ENCODE data around the gene PADI2. TPM values are rescaled to one million over a fixed set of nuclear protein-coding genes. Genes with fewer than 3 reads are reported as not detected.

Gene PADI2
- total RNA-seq, 1 donor from 2014 or later: 4.0 TPM

GRCh38 chr1:17140279-17140678 lies 21.0 kb upstream of the PADI2 start:
- no peak for DNase-seq (ENCODE audit: low spot score)

DNA sequence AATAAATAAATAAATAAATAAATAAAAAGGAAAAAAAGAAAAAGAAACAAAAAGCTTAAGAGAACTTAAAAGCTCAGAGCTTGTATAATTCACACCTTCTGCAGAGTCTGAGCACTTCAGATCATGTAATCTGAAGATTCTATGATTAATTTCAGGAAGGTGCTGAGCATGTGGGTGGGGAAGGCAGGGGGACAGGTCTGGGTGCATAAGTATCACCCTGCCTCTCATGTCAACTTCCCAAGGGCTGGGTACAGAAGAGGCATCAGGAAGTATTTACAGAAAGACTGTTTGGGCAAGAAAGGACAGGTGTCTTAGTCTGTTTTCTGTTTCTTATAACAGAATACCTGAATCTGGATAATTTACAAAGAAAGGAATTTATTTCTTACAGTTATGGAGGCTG lies 20.4 kb upstream of the PADI2 start:
- no peak for DNase-seq (ENCODE audit: low spot score)

DNA sequence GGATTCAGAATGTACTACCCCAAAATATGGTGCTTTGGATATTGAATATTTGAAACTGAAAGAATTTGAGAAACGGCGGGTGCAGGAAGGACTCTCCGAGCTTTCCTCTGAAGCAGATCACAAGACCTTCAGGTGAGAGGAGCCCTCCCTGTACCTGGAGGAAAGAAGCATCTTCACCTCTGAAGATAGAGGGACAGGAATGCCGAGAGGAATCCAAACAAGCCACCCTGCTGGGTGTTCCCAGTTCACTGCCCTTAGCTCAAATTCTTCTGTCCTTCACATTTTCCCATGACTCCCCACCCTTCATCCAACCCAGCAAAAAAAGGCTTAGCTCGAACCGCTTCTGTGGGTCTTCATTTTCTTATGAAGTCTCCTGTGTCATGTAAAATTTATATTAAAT lies 18.2 kb upstream of the PADI2 start:
- DNase-seq (ENCODE audit: low spot score): no peak

DNA sequence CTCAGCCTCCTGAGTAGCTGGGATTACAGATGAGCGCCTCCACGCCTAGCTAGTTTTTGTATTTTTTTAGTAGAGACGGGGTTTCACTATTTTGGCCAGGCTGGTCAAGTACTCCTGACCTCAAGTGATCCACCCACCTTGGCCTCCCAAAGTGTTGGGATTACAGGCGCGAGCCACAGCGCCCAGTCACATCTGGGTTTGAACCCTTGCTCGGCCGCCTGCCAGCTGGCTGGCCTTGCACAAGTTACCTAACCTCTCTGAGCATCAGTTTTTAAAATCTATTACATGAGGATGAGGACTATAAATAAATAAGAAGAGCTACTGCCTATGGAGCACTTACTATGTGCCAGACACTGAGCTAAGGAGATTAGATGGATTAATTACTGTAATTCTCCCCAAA lies 17.7 kb upstream of the PADI2 start:
- DNase-seq (ENCODE audit: low spot score): no peak

DNA sequence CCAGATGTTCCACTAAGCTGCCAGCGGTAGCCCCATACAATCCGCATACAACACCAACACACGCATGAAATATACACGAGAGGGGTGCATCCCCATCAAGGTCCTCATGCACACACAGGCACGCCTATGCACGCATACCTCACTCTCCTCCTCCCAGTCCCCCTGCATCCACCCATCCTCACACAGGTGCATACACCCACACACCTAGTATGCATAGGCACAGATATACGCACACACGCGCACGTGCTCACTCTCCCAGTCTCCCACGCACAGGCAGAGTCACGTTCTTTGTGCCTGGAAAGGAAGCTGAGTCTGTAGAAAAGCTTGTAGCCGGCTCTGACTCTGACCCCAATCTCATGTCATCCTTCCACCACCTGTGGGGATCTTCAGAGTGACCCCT lies 16.9 kb upstream of the PADI2 start:
- DNase-seq (ENCODE audit: low spot score): no peak

DNA sequence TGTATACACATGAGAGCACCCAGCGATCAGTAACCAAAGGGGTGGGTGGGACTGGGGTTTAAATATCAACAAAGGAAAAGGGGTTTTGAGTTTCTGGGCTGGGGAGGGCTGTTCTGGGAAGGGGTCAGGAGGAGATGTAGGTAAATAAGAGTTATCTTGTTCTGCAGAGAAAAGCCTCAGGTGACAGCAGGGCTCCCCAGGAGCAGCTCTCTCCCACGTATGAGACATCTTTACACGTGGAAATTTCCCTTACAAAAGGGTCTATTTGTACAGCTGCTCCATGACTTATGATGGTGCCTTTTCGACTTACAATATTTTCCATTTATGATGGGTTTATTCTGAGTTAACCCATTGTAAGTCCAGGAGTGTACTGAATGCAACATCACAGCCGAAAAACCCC lies 16.3 kb upstream of the PADI2 start:
- no peak for DNase-seq (ENCODE audit: low spot score)

- no peak for DNase-seq (ENCODE audit: low spot score)
Observed at GRCh38 chr1:17134724-17135123, 15.5 kb upstream of the PADI2 start.

- no peak for DNase-seq (ENCODE audit: low spot score)
Observed at GRCh38 chr1:17134034-17134433, 14.8 kb upstream of the PADI2 start.

- no peak for DNase-seq (ENCODE audit: low spot score)
Observed at GRCh38 chr1:17130138-17130635, 10.9 kb upstream of the PADI2 start.

DNA sequence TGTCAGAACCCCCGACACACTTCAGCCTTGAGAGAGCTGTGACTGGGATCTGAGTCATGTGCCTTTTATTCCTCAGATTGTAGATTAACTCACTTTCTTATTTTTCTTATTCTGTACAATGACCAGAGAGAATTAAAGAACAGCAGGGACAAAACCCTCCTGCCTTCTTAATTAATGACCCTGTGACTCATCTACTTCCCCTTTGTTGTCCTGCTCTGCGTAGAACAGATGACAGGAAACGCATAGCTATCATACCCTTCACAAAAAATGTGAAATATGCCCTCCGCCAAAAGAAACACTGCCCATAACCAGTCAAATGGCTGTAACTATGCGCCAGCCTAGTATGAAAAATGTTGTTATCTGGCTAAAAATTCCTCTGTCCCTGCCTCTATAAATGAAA lies 9.1 kb upstream of the PADI2 start:
- no peak for DNase-seq (ENCODE audit: low spot score)

DNA sequence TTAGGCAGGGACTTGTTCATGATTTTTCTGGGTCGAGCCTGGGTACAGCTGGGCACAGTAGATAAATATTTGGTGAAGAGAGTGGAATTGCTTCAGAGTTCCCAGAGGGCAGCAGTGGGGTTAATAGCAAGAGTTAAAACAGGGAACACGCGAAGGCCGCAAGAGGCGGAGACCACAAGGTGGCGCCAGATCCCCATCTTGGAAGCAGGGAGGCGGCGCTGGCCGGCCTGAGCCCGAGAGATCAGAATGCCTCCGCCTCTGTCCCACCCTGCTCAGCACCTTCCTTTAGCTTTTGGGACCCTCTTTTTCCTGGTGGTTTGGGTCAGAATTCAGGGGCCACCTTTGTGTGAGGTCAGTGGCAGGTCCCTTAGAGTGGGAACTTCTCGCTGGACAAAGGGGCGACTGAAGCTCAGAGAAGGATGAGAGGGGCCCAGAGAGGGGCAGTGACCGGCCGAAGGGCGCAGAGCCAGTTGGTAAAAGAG lies 6.5 kb upstream of the PADI2 start:
- DNase-seq (ENCODE audit: low spot score): peak; percentile 95

DNA sequence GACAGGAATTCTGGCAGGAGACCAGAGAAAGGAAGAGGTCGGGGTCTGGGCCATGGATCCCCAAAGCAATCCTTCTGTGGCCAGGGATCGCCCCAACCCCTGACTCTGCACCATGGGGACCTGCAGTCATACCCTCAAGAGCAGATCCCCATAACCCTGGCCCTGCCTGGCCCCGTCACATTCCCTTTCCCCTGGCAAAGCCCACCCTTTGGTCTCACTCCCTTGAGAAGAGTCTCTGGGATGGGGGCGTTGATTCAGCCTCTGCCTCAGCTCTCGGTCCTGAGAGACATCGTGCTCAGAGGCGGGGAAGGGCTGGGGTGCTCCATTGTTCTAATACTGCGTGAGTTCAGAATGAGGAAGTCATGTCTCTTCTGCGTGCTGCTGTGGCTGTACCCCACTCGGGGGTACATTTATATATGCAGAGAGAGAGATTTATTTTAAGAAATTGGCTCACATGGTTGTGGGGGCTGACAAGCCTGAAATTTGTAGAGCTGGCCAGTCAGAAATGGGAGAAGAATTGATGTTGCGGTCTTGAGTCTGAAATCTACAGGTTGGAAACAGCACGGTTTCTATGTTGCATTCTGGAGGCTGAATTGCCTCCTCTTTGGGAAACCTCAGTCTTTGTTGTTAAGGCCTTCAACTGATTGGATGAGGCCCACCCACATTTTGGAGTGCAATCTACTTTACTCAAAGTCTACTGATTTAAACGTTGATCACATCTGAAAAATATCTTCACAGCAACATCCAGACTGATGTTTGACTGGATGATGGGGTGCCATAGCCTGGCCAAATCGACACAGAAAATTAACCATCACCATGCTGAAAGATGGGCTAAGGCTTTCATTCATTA lies 4.2 kb upstream of the PADI2 start:
- no peak for DNase-seq (ENCODE audit: low spot score)

GRCh38 chr1:17122521-17123164 lies 3.4 kb upstream of the PADI2 start:
- DNase-seq (ENCODE audit: low spot score): no peak

DNA sequence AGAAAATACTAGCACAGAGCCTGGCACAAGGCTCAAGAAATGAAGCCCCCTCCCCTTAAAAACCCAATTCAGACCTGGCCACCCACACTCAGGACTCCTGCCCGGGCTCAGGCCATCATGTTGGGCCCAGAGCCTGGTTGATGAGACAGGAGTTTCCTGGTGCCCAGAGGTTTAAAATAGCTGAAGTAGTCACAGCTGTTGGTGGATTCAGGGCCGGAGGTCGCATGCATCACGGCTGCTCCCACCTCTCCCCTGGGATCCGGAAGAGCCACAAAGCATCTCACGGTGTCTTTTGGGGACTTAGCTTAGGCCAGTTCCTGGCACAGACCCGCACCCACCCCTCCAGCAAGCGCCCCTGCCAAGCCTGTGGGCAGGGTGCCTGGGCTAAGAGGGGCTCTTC lies 2.6 kb upstream of the PADI2 start:
- DNase-seq (ENCODE audit: low spot score): no peak

DNA sequence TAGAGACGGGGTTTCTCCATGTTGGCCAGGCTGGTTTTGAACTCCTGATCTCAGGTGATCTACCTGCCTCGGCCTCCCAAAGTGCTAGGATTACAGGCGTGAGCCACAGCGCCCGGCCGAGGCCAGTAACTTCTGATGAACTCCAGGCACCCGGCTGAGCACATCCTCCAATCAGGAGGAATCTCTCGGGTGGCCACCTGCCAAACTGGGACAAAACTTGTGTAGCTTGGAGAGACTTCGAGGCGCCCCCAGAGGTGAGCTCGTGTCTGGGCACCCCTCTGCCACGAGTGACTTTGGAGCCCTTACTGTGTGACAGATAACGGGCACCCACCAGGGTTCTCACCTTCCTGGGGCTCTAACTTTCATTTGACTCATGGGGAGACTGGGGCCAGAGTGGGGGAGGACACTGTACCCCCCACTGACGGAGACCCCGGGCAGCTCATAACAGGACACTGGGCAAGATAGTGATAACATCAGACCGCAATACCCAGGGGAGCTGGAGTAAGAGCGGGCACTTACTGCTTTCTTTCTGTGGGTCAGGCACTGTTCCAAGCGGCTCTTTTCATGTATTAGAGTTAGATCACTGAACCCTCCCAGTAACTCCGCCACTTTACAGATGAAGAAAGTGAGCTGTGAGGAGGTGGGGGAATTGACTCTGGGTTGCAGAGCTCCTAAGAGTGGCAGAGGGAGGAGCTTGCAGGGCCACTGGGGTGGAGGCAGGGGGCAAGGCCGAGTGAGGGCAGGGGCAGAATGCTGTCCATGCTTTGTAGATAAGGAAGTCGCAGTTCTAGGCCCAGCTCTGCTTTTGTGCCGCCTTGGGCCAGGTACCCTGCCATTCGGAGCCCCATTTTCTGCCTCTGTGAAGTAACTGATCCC lies 1.9 kb upstream of the PADI2 start:
- no peak for DNase-seq (ENCODE audit: low spot score)

GRCh38 chr1:17120481-17120877 lies 1.2 kb upstream of the PADI2 start:
- DNase-seq (ENCODE audit: low spot score): no peak

GRCh38 chr1:17119773-17120480 lies 676 bp upstream of the PADI2 start:
- DNase-seq (ENCODE audit: low spot score): no peak

DNA sequence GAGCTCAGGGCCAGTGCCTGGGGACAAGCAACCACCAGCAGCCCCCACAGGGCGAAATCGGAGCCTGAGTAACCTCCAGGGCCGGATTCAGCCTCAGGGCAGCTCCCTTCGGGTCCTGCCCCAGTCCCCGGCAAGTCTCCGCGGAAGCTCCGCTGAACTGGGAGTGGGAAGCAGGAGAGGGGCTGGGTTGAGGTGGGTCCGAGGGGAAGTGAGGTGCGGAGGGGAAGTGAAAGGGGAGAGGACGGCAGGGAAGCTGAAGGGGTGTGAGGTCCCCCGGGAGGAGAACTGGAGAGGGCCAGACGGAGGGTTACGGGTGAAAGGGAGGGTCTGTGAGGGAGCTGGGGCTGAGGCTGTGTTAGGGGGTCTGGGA lies 560 bp downstream of the PADI2 start:
- DNase-seq (ENCODE audit: low spot score): no peak

GRCh38 chr1:17118268-17118667 lies 983 bp downstream of the PADI2 start:
- DNase-seq (ENCODE audit: low spot score): no peak

DNA sequence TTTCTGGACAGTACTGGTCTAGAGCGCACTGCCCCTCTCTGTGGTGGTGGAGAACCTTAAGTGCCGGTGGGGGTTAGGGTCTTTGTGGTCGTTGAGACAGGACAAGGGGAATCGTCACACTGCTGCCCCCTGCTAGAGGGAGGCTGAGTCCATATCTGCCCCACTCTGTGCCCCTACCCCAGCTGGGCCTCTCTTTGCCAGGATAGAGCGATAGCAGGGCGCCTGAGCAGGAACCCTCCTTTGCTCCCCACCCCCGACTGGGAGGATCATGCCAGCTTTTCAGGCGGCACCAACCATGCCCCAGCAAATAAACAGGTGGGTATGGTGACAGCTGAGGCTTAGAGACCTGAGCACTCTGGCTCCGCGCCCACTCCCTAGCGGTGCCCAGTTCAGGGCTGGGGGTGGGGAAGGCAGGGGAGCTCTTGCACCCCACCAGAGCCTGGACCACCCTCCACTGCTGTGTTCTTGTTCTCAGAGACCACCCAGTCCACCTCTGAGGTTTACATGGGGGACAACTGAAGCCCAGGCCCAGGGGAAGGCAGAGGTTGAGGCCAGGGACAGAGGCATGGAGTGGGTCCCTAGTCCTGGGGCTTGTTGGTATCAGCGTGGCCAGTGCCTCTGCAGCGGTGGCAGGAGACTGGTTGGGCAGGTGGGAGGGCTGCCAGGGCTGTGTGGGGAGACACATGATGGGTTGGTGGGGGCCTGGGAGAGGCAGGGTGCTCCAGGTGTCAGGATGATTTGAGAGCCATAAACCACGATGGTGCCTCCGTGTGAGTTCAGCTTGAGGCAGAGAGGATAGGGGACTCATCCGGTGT lies 1.6 kb downstream of the PADI2 start:
- DNase-seq (ENCODE audit: low spot score): no peak
